Limb (tissue), 2 donors: ENCODE measurements around the gene LYSET.
"Not testable (repeated sequence)": the region's sequence is repeated elsewhere in the genome, so short reads cannot be mapped to it uniquely, and the experiment has no call there.

Experiments
- DNase-seq, 2 donors: peaks; one replicate each; pipeline ENCODE4 v3.0.0-alpha.2; 2016; ENCODE audit errors: extremely low spot score in 2 of 2

LYSET gene

DNA sequence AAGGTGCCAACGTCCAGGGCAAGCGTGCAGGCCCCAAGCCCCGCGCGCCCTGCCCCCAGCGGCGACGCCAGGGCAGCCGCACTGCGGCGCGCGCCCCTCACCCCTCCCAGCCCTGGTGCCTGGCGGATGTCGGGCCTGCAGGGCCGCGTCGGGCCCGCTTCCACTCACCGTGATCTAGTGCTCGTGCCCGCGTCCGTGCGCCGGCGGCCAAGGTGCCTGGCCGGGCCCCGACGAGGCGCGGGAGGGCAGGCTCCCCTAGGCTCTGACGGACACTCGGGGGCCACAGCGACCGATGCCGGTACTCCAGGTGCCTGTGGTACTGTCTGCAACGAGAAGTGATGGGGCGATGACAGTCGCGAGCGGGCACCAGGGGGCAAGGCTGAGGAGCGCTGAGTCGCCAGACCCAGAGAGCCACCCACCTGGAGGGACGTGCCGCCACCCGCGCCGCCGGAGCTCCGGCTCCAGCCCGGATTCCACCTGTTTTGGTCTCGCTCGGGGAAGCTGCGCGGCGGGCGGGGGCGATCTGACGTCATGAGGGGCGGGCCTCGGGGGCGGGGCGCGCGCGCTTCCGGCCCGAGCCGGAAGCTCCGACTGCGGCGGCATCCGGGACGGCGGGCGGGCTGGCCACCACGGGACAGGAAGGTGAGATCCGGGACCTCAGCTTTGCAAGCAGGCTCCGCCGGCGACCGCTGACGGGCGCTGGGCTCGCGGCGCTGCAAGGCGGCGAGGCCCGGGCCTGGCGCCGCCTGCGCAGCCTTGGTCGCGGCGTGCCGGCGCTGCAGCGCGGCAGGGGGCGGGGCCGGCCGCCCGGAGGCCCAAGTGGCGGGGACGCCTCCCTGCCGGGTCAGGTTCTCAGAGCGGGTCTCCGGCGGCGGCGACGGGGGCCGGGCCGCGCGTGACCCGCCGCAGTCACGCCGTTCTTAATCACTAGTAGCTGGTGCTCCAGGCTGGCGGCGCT lies at the start of gene LYSET, which contains the start of gene MOAP1:
Gene LYSET (plus strand): TSS at position 927 of the 958 bp plus-strand sequence. CDS start 89 bp downstream, outside the sequence.
Gene MOAP1 (minus strand): TSS at position 507 of the 958 bp plus-strand sequence. CDS start 655 bp downstream, outside the sequence.
- peak; percentile 77 to 95 for DNase-seq

GRCh38 chr14:93135399-93135798 lies 49.7 kb upstream of the LYSET start:
- no peak for DNase-seq

DNA sequence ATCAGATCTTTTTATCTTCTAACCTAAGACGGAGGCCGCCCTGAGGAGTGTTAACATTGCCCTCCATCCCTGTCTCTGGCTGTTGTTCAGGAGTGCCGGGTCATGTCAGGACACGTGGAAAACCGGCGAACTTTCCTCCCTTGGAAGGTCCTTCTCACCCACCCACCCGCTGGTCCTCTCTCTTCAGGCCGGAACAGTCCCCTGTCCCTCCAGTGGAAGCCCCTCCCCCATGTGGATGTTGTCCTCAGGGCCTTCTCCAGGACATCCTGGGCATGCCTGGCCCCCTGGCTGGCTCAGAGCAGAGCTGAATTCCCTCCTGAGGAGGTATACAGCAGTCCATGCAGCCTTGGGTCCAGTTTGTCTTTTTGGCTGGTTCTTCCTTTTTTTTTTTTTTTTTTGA lies 49.1 kb upstream of the LYSET start:
- DNase-seq, result no peak

- not testable (repeated sequence) for DNase-seq
These were observed 48.6 kb upstream of the LYSET start for GRCh38 chr14:93136508-93136907.

DNA sequence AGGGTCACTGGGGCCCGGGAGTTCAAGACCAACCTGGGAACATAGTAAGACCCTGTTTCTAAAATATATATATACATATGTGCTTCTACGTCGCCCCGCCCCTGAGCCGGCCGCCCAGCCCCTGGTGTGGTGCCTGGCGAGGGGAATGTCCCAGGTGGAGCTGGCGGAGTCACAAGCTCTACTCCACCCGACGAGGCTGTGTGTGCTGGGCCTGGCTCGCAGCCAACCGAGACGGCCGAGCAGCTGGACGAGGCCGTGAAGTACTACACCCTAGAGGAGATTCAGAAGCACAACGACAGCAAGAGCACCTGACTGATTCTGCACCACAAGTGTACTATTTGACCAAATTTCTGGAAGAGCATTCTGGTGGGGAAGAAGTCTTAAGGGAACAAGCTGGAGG lies 47.3 kb upstream of the LYSET start:
- peak in 1 of 2 donors; percentile 53 for DNase-seq

DNA sequence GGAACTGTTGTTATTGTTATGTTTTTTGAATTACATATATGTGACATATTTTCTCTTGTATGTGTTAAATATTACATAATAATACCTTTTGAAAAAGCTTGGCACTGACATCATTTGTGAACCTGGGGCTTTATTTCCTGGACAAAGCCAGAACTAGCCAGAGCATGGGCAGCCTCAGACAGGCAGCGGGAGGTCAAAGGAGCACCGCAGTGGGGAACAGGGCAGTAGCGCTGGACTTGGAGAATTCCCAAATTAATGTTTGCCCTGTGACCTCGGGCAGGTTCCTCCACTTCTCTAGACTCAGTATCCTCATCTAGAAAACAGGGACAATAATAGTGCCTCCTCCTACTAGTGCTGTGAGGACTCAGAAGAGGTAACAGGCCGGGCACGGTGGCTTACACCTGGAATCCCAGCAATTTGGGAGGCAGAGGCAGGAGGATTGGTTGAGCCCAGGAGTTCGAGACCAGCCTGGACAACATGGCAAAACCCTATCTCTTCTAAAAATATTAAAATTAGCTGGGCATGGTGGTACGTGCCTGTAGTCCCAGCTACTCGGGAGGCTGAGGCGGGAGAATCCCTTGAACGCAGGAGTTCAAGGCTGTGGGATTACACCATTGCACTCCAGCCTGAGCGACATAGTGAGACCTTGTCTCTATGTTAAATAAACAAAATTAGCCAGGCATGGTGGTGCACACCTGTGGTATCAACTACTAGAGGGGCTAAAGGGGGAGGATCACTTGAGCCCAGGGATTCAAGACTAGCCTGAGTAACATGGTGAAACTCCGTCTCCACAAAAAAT lies 42.1 kb upstream of the LYSET start:
- no peak for DNase-seq

DNA sequence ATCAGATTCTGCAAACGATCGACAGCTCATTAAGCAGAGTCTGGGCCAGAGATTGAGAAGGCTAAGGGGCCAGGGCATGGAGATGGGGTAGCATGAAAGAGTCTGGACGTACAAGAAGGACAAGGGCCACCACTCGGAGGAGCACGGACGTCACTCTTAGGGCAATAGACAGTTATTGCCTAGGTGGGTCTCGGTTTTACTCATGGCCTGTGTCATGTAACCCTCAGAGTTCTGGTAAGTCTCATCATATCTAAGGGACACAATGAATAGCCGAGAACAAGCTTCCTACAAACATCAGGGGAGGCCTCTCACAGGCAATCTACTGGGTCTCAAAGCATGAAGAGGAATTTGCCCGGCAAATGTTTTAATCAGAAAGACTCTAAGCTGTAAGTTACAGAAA lies 39.0 kb upstream of the LYSET start:
- DNase-seq, result no peak

GRCh38 chr14:93148979-93149378 lies 36.1 kb upstream of the LYSET start:
- no peak for DNase-seq

DNA sequence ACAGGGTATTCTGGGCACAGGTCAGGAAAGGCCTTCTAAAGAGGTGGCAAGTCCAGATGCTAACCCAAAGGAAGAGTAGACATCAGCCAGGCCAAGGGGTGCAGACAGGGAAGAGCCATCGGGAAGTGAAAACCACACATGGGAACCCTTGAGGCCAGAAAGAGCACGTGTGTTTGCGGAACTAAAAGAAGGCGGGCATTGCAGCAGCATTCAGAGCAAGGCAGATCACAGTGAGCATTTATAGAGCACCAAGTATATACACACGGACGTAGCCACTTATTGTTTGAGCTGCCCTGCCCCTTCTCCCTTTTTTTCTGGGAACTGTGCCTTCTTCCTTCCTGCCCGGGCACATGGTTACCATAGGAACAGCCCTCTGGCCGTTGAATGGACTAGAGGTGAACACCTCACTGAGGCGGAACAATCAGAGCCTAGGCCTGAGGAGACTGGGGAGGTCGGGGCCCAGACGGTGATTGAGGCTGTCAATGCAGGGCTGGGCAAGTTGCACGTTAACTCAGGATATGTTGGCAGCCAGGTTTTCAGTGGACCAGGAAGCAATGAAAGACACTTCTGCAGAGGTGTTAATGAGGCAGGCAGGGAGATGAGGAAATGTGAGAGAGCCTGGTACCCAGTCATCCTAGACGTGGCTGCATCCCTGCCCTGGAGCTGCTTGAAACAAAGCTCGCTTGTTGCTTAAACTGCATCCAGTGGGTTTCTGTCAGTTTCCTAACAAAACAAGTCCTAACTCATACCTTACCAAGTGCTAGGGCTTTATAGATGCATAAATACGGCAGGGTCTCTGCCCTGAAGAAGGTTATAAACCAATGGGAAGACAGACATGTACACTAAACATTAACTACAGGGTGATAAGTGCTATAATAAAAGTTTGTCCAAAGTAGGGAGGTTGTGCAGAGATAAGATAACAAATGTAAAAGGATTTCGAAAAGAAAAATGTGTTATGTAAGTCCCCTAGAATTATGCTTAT lies 34.6 kb upstream of the LYSET start:
- DNase-seq, result no peak

DNA sequence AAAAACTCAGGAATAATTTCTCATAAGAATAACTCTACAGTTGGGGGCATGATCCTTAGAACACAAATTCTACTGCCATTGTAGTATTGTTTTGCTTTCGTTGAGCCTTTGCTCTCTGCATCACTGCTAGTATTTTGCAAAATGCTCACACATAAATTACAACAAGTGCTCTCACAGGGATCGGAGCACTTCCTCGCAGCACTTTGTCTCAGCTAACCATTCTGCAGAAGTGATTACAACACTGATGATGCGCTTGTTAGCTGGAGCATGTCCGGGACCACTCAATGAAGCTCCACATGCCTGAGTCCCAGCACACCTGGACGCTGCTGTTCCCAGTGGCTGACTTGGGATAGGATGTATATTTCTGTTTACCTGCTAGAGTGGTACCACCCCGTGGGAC lies 32.0 kb upstream of the LYSET start:
- DNase-seq, result no peak

DNA sequence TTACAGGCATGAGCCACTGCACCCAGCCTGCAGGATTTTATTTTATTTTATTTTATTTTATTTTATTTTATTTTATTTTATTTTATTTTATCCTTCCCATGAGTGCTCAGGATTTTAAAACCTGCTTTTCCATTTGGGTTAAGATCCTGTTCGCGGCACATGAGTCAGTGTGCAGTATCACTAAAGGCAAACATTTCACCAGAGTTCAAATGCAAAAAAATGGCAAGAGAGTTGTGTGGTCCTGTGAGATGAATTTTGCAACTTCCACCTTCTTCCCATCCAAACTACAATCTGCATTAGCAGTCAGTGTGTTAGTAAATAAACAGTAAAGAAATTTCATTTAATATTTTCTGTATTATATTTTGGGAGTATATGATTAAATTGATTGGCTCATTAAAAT lies 29.4 kb upstream of the LYSET start:
- no peak for DNase-seq

DNA sequence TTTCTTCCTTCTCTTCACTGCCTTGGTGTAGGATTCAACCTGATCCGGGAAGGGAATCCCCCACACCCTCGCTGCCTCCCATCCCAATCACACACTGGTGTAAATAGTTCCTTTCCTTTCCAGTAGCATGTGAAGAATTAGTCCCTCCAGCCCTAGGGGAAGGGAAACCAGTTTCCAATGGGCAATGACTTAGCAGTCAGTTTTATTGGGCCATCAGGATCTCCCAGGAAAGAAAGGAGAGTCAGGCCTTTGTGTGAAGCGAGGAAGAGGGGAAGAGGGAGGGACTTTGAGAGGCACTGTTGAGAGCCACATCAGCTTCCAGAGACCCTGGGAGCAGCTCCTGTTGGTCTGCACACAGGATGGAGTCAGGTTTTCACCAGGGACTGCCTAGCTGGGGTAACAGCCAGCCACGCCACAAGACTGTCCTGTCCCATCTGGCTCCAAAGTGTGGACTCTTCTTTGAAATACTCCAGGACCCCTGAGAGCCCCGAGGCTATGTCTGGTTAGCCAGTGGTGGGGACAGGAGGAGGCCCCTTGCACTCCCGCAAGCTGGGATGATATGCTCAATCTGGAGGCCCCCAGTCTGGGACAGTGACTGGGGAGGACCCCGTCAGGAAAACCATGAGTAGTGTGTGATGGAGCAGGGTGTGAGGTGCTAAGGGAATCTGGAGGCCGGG lies 28.3 kb upstream of the LYSET start:
- no peak for DNase-seq

DNA sequence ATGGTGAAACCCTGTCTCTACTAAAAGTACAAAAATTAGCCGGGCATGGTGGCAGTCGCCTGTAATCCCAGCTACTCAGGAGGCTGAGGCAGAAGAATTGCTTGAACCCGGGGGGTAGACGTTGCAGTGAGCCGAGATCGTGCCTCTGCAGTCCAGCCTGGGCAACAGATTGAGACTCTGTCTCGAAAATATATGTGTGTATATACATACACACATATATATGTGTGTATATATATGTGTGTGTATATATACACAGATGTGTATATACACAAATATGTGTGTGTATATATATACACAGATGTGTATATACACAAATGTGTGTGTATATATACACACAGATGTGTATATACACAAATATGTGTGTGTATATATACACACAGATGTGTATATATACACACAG lies 26.8 kb upstream of the LYSET start:
- not testable (repeated sequence) for DNase-seq

DNA sequence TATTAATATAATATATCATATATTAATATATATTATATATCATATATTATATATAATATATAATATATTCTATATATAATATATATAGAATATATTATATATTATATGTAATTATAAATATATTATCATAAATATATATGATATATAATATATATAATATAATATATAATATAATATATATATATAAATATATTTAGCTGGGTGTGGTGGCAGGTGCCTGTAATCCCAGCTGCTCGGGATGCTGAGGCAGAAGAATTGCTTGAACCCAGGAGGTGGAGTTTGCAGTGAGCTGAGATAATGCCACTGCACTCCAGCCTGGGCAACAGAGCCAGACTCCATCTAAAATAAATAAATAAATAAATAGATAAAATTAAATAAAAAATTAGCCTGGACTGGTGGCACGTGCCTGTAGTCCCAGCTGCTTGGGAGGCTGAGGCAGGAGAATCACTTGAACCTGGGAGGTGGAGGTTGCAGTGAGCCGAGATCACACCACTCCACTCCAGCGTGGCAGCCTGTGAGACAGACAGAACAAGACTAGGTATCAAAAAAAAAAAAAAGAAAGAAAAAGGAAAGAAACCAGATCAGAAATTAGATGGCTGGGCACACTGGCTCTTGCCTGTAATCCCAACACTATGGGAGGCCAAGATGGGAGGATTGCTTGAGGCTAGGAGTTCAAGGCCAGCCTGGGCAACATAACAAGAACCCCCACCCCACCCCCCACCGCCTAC lies 25.3 kb upstream of the LYSET start:
- DNase-seq, result not testable (repeated sequence)

DNA sequence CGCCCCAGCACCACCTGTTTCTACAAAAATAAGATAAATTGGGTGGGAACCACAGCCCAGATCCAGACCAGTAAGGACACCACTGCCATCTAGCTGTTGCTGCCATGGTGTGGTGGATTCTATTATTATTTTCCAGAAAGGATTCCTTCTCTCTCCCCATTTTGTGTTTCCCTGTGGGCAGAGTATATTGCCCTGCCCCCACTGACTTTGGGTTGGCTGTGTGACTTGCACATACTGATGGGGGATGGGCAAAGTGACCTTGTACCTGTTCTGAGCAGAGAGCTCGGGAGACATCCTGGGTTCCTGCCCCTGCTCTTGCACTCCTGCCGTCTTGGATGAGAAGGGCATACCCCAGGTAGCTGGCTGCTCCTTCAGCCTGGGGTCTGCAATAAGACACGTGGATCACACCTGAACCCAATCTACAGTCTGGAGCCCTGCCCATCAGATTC lies 24.7 kb upstream of the LYSET start:
- peak in 1 of 2 donors; percentile 7 for DNase-seq

GRCh38 chr14:93161411-93161940 lies 23.6 kb upstream of the LYSET start:
- DNase-seq, result no peak

GRCh38 chr14:93163564-93163963 lies 21.6 kb upstream of the LYSET start:
- no peak for DNase-seq

- not testable (repeated sequence) for DNase-seq
These were observed 19.5 kb upstream of the LYSET start for GRCh38 chr14:93165271-93166265.
